GM21576 (cell line): ENCODE measurements around the gene ADCY7.

Source experiments
- ATAC-seq: cut with Tn5 transposase; IDR thresholded peaks from one replicate; pipeline ENCODE4 v1.9.1; 2021; ENCODE audit warnings: mild to moderate bottlenecking, moderate library complexity; ENCODE audit not compliant: unreplicated experiment

The ADCY7 gene

GRCh38 chr16:50309527-50310307 is 43.4 kb downstream of the ADCY7 start:
- no peak for ATAC-seq

- no peak for ATAC-seq
Observed at GRCh38 chr16:50310308-50311133, 44.2 kb downstream of the ADCY7 start.

DNA sequence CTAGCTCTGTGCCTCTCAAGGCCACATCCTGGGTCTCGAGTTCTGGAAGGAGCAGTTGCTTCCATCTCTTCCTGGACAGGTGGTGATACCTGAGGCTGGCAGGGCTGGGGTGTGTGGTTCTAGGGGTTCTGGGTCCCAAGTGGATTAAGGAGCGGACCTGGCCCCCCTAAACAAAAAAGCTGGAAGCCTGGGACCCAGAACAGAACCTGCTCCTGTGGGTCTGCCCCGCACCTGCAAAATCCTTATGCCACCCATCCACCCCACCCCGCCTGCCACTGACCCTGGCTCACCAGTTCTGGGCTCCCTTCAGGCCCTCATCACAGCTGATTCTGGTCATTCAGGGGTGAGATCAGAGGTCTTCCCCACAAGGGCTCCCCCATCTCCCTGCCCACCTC is 44.8 kb downstream of the ADCY7 start:
- no peak for ATAC-seq

DNA sequence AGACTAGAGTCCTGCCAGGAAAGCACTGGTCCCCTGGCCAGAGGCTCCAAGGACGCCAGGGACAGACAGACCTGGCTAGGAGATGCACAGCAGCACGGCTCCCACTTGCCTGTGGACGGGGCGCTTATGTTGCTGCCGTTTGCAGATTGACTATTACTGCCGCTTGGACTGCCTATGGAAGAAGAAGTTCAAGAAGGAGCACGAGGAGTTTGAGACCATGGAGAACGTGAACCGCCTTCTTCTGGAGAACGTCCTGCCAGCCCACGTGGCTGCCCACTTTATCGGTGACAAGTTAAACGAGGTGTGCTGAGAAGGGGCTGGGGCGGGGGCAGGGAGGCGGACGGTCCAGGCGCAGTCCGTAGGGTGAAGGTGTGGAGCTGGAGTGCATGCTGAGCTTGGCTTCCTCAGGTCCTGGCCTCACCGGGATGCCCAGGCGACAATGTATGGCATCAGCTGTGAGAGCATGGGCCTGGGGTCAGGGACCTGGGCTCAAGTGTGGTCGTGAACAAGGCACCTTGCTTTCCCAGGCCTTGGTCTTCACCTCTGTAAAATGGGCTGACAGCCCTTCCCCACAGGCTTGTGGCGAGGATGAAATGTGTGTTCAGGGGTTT is 45.6 kb downstream of the ADCY7 start:
- ATAC-seq, result no peak

GRCh38 chr16:50313596-50314478 is 47.5 kb downstream of the ADCY7 start:
- ATAC-seq, result no peak

GRCh38 chr16:50314665-50315064 is 48.3 kb downstream of the ADCY7 start:
- no peak for ATAC-seq

DNA sequence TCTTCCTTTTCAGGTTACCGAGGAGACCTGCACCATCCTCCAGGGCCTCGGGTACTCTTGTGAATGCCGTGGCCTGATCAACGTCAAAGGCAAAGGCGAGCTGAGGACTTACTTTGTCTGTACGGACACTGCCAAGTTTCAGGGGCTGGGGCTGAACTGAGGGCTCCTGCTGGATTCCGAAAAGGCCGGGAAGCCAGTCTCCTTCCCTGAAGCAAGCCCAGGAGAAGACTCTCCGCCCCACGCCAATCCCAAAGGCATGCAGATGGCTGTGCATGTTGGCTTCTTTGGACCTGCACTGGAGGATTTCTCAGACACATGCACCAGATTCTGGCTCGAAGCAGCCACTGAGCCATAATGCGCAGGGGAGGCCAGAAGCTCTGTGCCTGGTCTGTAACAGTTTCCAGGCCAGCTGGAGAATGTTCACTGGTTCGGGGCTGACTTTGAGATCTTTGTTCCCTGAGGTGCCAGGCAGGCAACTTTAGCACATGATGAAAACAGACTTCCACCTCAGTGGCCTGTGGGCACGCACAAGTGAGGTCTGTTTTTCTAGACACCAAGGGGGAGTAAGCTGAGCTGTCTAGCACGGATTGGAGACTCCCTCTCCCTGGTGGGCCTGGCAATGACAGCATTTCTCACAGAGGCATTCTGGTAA is 49.1 kb downstream of the ADCY7 start:
- no peak for ATAC-seq

- no peak for ATAC-seq
Observed at GRCh38 chr16:50316102-50316847, 49.9 kb downstream of the ADCY7 start.

DNA sequence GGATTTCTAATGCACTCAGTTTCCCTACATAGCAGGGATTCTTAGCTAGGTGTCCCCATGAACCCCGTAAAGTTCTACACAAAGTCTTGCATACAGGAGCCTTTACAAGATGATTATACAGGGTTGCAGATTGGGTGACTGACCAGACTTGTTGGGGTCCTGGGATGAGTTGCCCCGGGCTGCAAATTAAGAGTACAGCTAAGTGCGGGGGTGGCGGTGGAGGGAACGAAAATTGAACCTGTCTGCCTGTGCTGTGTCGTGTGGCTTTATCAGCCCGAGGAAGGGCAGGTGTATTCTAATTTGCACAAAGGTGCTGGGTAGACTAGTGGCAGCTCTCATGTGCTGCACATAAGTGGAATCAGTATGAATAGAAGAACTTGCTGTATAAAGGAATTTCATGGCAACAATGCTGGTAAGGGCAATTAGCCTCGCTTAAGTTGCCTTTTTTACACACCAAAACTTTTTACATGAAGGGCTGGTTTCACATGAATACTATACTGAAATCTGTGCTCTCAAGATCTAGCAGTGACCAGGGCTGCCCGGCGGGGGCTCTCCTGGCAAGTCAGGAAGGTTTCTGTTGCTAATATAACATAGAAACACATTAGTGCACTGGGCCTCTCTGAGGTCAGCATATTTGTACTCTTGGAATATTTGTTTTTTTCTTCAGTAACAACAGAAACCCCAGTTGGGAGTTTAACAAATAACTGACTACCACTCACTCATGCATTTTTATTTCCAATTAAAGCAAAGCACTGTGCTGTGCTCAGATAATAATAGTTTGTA is 50.7 kb downstream of the ADCY7 start:
- ATAC-seq, result no peak

DNA sequence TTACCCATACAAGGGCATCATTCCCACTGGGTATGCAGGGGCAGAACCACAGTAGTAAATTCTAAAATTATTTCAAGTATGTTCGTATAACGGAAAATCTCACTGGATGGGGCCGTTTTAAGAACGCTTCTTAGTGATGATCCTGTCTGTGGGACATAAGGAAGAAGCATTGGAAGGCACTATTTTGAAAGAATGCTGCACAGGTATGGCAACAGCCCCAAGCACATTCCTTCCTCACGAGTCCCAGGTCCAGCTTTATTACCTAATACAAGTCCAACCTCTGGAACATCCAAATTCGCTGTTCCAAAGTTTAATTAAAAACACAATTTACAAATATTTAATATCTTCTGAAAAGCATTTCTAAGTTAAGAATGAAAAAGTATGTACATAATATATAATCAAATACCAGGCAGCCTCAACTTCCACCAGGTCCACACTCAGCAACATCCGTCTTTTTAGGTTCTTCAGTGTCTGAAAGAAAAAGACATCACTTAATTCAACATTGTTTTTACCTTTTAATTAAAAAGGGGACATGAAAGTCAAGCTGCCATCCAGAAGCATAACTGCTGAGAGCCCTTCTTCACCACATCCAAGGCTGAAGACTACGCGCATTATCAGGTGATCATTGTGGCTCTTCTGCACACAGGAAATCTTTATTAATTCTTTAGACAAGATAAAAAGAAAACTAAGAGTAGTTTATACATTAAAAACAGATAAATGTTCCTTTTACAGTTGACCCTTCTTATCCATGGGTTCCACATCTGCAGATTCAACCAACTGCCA is 52.6 kb downstream of the ADCY7 start:
- ATAC-seq, result no peak

- ATAC-seq, result no peak
Observed at GRCh38 chr16:50320310-50320709, 54.0 kb downstream of the ADCY7 start.

- ATAC-seq, result no peak
Observed at GRCh38 chr16:50322333-50322732, 56.0 kb downstream of the ADCY7 start.

GRCh38 chr16:50323335-50324011 is 57.1 kb downstream of the ADCY7 start:
- no peak for ATAC-seq

DNA sequence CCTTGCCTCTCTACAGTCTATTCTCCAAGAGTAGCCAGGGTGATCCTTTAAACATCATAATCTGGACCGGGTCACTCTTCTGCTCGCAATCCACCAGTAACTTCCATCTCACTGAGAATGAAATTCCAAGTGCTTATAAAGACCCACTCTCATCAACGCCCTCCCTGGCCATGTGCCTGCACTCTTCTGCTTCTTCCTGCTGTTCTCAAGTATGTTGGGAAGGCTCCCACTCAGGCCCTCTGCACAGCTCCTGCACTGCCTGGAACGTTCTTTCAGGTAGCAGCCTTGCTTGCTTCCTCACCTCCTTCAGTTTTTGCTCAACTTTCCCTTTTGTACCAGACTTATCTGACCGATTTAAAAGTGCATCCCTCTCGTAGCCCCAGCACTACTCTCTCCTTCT is 58.0 kb downstream of the ADCY7 start:
- ATAC-seq, result no peak

GRCh38 chr16:50326264-50326663 is 59.9 kb downstream of the ADCY7 start:
- no peak for ATAC-seq

DNA sequence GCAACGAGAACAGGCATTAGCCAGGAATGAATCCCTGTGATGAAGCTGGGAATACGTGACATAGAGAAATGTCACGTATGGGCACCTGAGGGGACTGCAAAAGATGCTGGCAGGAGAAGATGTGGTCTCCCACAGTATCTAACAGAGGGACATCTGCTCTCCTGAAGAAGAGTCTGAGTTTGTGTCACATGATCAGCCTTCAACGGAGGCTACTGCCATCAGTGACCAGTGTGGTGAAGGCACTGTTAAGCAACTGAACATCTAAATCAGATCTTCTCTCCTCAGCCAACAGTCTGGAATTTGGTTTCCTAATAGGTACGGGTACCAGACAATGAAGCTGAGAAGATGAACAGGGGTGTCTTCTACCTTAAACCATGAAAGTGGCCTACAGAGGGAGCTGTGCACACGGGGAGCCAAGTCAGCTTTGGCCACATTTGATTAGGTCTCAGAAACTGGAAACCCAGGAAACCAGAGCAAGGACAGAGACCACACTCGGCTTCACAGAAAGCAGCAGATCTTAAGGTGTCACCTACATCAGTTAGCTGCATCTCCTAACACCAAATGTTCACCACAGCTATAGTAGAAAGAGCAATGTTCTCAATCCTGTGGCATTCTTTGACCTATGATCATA is 60.6 kb downstream of the ADCY7 start:
- ATAC-seq, result peak; percentile 70
